ENCODE results near the gene POLD2. TPM values are rescaled to one million over a fixed set of nuclear protein-coding genes. Genes with fewer than 3 reads are reported as not detected.

POLD2 gene
- total and polyA plus RNA-seq, 2 of the 13 experiments (the other 11 are each of a cell fraction or from before 2014, with no cell fraction given) = 87.6 to 95.1 TPM

- peaks cover 2 to 45% of the 10 kb centered on the region in 2 experiments; a peak in 3 of 5 replicates for H3K27me3 ChIP-seq (ENCODE audit: control insufficient read depth in 1 of 2, insufficient read depth in 2 of 2, low read length in 2 of 2)
- no peak overlapping the region for H3K9ac ChIP-seq (ENCODE audit: insufficient read depth, low read depth, low read length)
- ChIA-PET CTCF (ENCODE audit: low intra/inter-chr PET ratio, low total read pairs) (no interaction called here), POLR2A (no interaction called here)
- H3K9me3 ChIP-seq (ENCODE audit: low read length) = no peaks in the 10 kb centered on the region
- in situ Hi-C loops (cut with HindIII; ENCODE audit: extremely low pct_ligation_motif_present, low pct_unique_long_range_greater_than_20kb) = no loop called here
- intact Hi-C loops (cut with micrococcal nuclease; ENCODE audit: unreplicated experiment) = no loop called here
- ATAC-seq (no peak), DNase-seq (ENCODE audit: low spot score) (no peak), FAIRE-seq (no peak)
- H3K4me3 ChIP-seq (replicated peaks in 1 of 3; ENCODE audit: insufficient read depth in 1 of 3, low read depth in 2 of 3, low read length in 3 of 3) = no peak overlapping the region
- no peaks in the 10 kb centered on the region for H3K36me3 ChIP-seq (replicated peaks in 1 of 2; ENCODE audit: control insufficient read depth in 1 of 2, insufficient read depth in 2 of 2, low read length in 2 of 2)
- 42% methylated on average over 2 of the region's 2 CpGs for WGBS (ENCODE audit: low lambda C conversion rate)
- H3K79me2 ChIP-seq (ENCODE audit: insufficient read depth, low read length) = no peaks in the 10 kb centered on the region
- BruUV-seq (replicated peaks) = no TSS peak
- no peaks in the 10 kb centered on the region for H4K20me1 ChIP-seq (ENCODE audit: insufficient read depth, low read length)
- peaks cover 9% of the 10 kb centered on the region for H3K4me1 ChIP-seq (ENCODE audit: insufficient read depth, low read length)
- no peak overlapping the region for H2AFZ ChIP-seq (ENCODE audit: low read length)
- H3K4me2 ChIP-seq (ENCODE audit: low read depth, low read length) = no peak overlapping the region
- no peak overlapping the region for H3K27ac ChIP-seq (ENCODE audit: extremely low read length, insufficient read depth, low read length)
- TF ChIP-seq ZNF513 (CRISPR knock-in tag; conservative IDR thresholded peaks at IDR 0.05) = no peak
- no peak for TF ChIP-seq ZBTB49 (CRISPR knock-in tag; IDR thresholded peaks at IDR 0.05; ENCODE audit: borderline replicate concordance)
- no peak for TF ChIP-seq POLR2A (IDR thresholded peaks at IDR 0.05; ENCODE audit: insufficient read depth in 1 of 2, low read depth in 2 of 2, low read length in 2 of 2)
- no peak for TF ChIP-seq RFXAP (CRISPR knock-in tag; IDR thresholded peaks at IDR 0.05; ENCODE audit: borderline replicate concordance)
- no peak for TF ChIP-seq ZNF550 (CRISPR knock-in tag; IDR thresholded peaks at IDR 0.05; ENCODE audit: borderline replicate concordance)
- no peak for TF ChIP-seq ZNF260 (CRISPR knock-in tag; IDR thresholded peaks at IDR 0.05; ENCODE audit: borderline replicate concordance, low read depth)
- TF ChIP-seq ATF1 (CRISPR knock-in tag; IDR thresholded peaks at IDR 0.05) = no peak
- no peak for TF ChIP-seq ZNF280D (CRISPR knock-in tag; IDR thresholded peaks at IDR 0.05)
- no peak for TF ChIP-seq KLF11 (CRISPR knock-in tag; IDR thresholded peaks at IDR 0.05)
- TF ChIP-seq AGO1 (IDR thresholded peaks at IDR 0.05; ENCODE audit: low read depth, low read length, poor library complexity, severe bottlenecking) = no peak
- TF ChIP-seq CHD4 (IDR thresholded peaks at IDR 0.05; ENCODE audit: borderline replicate concordance, low read length) = no peak
- no peak for TF ChIP-seq FOXK2 (IDR thresholded peaks at IDR 0.05)
- no peak for TF ChIP-seq RAD21 (CRISPR knock-in tag; IDR thresholded peaks at IDR 0.05)
- TF ChIP-seq KLF15 (CRISPR knock-in tag; IDR thresholded peaks at IDR 0.05; ENCODE audit: borderline replicate concordance) = no peak
- TF ChIP-seq, protein P1, sequence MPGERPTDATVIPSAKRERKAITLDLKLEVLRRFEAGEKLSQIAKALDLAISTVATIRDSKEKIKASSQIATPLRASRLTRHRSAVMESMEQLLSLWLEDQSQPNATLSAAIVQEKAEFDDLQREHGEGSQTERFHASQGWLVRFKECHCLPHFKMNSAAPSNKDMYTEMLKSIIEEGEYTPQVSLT (CRISPR knock-in tag; IDR thresholded peaks at IDR 0.05; ENCODE audit: borderline replicate concordance, low read depth) = no peak
- no peak for TF ChIP-seq DMTF1 (CRISPR knock-in tag; IDR thresholded peaks at IDR 0.05)
Observed at GRCh38 chr7:44148166-44148565, 24.8 kb upstream of the POLD2 start.
